GM10266 (cell line): ENCODE results near the gene GOLGA5.
"Not testable (repeated sequence)": the region's sequence is repeated elsewhere in the genome, so short reads cannot be mapped to it uniquely, and the experiment has no call there.

Source experiments
- DNase-seq: peaks from one replicate; pipeline ENCODE4 v3.0.0; 2012; ENCODE audit errors: extremely low spot score
- CTCF ChIP-seq: IDR thresholded peaks from 2 replicates; pipeline ENCODE4 v1.5.1; 2012; ENCODE audit warnings: mild to moderate bottlenecking, low read depth; ENCODE audit not compliant: control insufficient read depth, insufficient read depth; ENCODE audit errors: missing control alignments

Gene GOLGA5

DNA sequence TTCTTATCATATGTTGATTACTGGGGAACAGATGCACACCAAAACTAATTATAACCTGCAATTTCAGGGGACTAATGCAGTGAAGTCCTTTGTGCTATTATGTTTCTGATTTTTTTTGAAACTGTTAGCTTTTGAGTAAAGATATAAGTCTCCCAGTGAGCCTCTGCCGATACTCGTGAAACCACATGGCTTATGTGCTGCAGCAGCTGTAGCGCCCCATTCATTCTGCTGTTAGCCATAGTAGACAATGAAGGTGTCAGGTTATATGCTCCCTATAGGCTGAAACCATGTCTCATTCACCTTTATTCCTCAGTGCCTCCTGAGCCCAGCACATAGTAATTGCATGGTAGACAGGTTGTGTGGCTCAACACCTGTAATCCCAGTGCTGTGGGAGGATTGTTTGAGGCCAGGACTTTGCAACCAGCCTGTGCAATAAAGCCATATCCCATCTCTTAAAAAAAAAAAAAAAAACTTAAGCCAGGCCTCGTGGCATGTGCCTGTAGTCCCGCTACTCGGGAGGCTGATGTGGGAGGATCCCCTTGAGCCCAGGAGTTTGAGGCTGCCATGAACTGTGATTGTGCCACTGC lies 25.0 kb downstream of the GOLGA5 start:
- DNase-seq: no peak
- TF ChIP-seq CTCF: no peak

GRCh38 chr14:92819680-92820535 lies 25.8 kb downstream of the GOLGA5 start:
- DNase-seq: not testable (repeated sequence)

GRCh38 chr14:92820536-92820840 lies 26.4 kb downstream of the GOLGA5 start:
- DNase-seq: not testable (repeated sequence)

GRCh38 chr14:92830902-92831301 lies 36.8 kb downstream of the GOLGA5 start:
- no peak for TF ChIP-seq CTCF
- DNase-seq: no peak

- no peak for TF ChIP-seq CTCF
- DNase-seq: no peak
Observed at GRCh38 chr14:92832137-92832700, 38.1 kb downstream of the GOLGA5 start.

DNA sequence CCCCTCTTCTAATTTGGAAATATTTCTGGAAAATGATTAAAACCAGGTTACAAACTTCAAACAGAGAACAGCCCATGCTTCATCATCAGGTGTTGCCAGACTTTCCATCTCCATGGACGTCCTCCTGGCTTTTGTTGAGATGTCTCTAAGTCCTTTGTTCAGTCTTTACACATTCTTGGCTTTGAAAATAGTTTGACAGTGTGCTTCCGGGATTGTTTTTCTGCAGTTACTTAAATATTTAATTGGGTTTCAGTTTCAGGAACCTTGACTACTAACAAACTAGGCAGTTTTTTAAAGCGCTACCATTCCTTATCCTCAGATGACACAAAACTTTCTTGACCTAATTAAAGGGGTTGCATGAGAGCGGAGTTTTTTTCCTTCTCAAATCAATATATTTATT lies 47.8 kb downstream of the GOLGA5 start:
- DNase-seq: no peak
- no peak for TF ChIP-seq CTCF

DNA sequence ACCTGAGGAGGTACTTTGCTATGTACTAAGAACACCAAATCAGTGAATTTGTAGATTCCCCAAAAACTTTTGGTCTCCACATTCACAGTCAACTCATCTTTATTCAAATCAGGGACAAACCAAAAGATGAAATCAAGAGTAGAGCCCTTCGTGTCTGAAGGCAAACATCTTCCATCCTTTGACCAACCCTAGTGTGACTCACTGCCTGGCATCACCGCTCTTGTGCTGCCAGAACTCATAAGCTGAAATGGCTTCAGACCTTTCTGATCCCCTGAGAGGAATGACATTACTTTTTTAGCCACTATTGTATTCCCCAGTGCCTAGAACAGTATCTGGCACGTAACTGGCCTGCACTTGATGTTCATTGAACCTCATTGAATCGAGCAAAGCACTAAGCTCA lies 50.1 kb downstream of the GOLGA5 start:
- no peak for TF ChIP-seq CTCF
- DNase-seq: no peak

- DNase-seq: peak; percentile 70
- TF ChIP-seq CTCF: no peak
Observed at GRCh38 chr14:92846162-92846897, 52.2 kb downstream of the GOLGA5 start.
